Liver (tissue), 9 donors: ENCODE measurements around the gene TACC3. TPM values are rescaled to one million over a fixed set of nuclear protein-coding genes. Genes with fewer than 3 reads are reported as not detected.

Experiments used
- DNase-seq: peaks from one replicate; pipeline ENCODE4 v3.0.0-alpha.2; 2017; ENCODE audit warnings: low spot score
- H3K27ac ChIP-seq, 2 donors: one replicate each; pipeline ENCODE4 v1.7.0; 2013; ENCODE audit warnings: inconsistent platforms in 2 of 2, low read length in 2 of 2, control low read depth in 1 of 2, low read depth in 1 of 2, mild to moderate bottlenecking in 1 of 2
- H3K27me3 ChIP-seq, 4 donors: one replicate each; pipeline versions ENCODE4 v1.6.1 to v1.7.0; 2013; ENCODE audit warnings: low read length in 3 of 4, inconsistent platforms in 1 of 4, mild to moderate bottlenecking in 1 of 4, moderate library complexity in 1 of 4; ENCODE audit not compliant: control insufficient read depth in 4 of 4, insufficient read depth in 4 of 4
- H3K36me3 ChIP-seq, 4 donors: one replicate each; pipeline versions ENCODE4 v1.6.1 to v1.7.0; 2013; ENCODE audit warnings: low read length in 3 of 4, mild to moderate bottlenecking in 3 of 4, low read depth in 1 of 4, moderate library complexity in 1 of 4; ENCODE audit not compliant: control insufficient read depth in 4 of 4, insufficient read depth in 3 of 4
- H3K4me1 ChIP-seq, 4 donors: one replicate each; pipeline versions ENCODE4 v1.6.1 to v1.7.0; 2013; ENCODE audit warnings: low read length in 3 of 4, mild to moderate bottlenecking in 3 of 4, moderate library complexity in 1 of 4; ENCODE audit not compliant: control insufficient read depth in 4 of 4, insufficient read depth in 4 of 4
- H3K4me3 ChIP-seq, 3 donors: one replicate each; pipeline versions ENCODE4 v1.6.1 to v1.7.0; 2013; ENCODE audit warnings: low read length in 3 of 3, control low read depth in 1 of 3, low read depth in 1 of 3, mild to moderate bottlenecking in 1 of 3
- H3K9ac ChIP-seq, 2 donors: one replicate each; pipeline ENCODE4 v1.7.0; 2013; ENCODE audit warnings: low read length in 2 of 2, mild to moderate bottlenecking in 2 of 2, moderate library complexity in 2 of 2, control low read depth in 1 of 2, low read depth in 1 of 2
- H3K9me3 ChIP-seq, 4 donors: one replicate each; pipeline versions ENCODE4 v1.6.1 to v1.7.0; 2013; ENCODE audit warnings: low read length in 3 of 4; ENCODE audit not compliant: control insufficient read depth in 4 of 4
- EGR1 ChIP-seq, 2 donors: IDR thresholded peaks; 2 replicates each; pipeline ENCODE4 v1.6.1; 2016 to 2018; ENCODE audit warnings: antibody characterized with exemption in 2 of 2, low read depth in 2 of 2
- FOXA2 ChIP-seq: IDR thresholded peaks from 2 replicates; pipeline ENCODE4 v1.6.1; 2016; ENCODE audit warnings: antibody characterized with exemption
- GABPA ChIP-seq, 2 donors: IDR thresholded peaks in 1 of 2; conservative IDR thresholded peaks in 1 of 2; 2 replicates each; pipeline ENCODE4 v1.6.1; 2016; ENCODE audit warnings: antibody characterized with exemption in 2 of 2, mild to moderate bottlenecking in 1 of 2, moderate library complexity in 1 of 2
- HNF4A ChIP-seq, 2 donors: conservative IDR thresholded peaks; 2 replicates each; pipeline ENCODE4 v1.6.1; 2016; ENCODE audit warnings: antibody characterized with exemption in 2 of 2, mild to moderate bottlenecking in 2 of 2
- HNF4G ChIP-seq: IDR thresholded peaks from 2 replicates; pipeline ENCODE4 v1.6.1; 2016; ENCODE audit warnings: antibody characterized with exemption
- JUND ChIP-seq, 2 donors: IDR thresholded peaks; 2 replicates each; pipeline ENCODE4 v1.6.1; 2016; ENCODE audit warnings: antibody characterized with exemption in 2 of 2
- NR2F2 ChIP-seq: IDR thresholded peaks from 2 replicates; pipeline ENCODE4 v1.6.1; 2016; ENCODE audit warnings: antibody characterized with exemption
- RXRA ChIP-seq, 2 donors: IDR thresholded peaks; 2 replicates each; pipeline ENCODE4 v1.6.1; 2017 to 2018; ENCODE audit warnings: antibody characterized with exemption in 2 of 2, mild to moderate bottlenecking in 1 of 2
- SP1 ChIP-seq: IDR thresholded peaks from 2 replicates; pipeline ENCODE4 v1.6.1; 2018; ENCODE audit warnings: antibody characterized with exemption, mild to moderate bottlenecking
- TAF1 ChIP-seq: conservative IDR thresholded peaks from 2 replicates; pipeline ENCODE4 v1.6.1; 2016; ENCODE audit warnings: antibody characterized with exemption, mild to moderate bottlenecking
- YY1 ChIP-seq: IDR thresholded peaks from 2 replicates; pipeline ENCODE4 v1.6.1; 2016; ENCODE audit warnings: antibody characterized with exemption, mild to moderate bottlenecking
- WGBS: extraction: QIAGEN DNeasy Blood & Tissue Kit; methylation state at CpG from one replicate; pipeline ENCODE4 v1.1.7; 2013; 5-methylcytosine and 5-hydroxymethylcytosine counted together
- polyA plus RNA-seq, 2 donors: library from polyadenylated mRNA; stranded (reverse) in 1 of 2; unstranded in 1 of 2; fragments of 200-250 nt in 1 of 2; fragments of >200 nt in 1 of 2; fragmentation: Nextera tagmentation in 1 of 2; extraction: Ambion mirVana in 1 of 2; gene quantifications; one replicate each; pipeline versions ENCODE4 v1.2.1 to v1.2.3, GENCODE V29; 2013 to 2015
- total RNA-seq, 2 donors: library from RNA; depleted of rRNA; stranded (reverse); fragments of >200 nt; gene quantifications; one replicate each; pipeline ENCODE4 v1.2.3, GENCODE V29; 2014
- TF ChIP-seq, protein P1 (sequence below): IDR thresholded peaks from 2 replicates; pipeline ENCODE4 v1.6.1; 2016; ENCODE audit warnings: antibody characterized with exemption, mild to moderate bottlenecking
- TF ChIP-seq, protein P2 (sequence below): fragments of 150-350 bp; IDR thresholded peaks from 2 replicates; pipeline ENCODE4 v1.5.1; 2017; ENCODE audit warnings: improper control_type of control experiment, low read depth, low read length; ENCODE audit not compliant: missing input control
- TF ChIP-seq, protein P3 (sequence below): IDR thresholded peaks from 2 replicates; pipeline ENCODE4 v1.6.1; 2016; ENCODE audit warnings: antibody characterized with exemption
- TF ChIP-seq, protein P4 (sequence below): IDR thresholded peaks from 2 replicates; pipeline ENCODE4 v1.6.1; 2016; ENCODE audit warnings: antibody characterized with exemption
- donor health status: healthy.
- donor health status: healthy.
- donor health status: healthy.
- donor health status: healthy.
- donor health status: healthy.

The TACC3 gene
- total and polyA plus RNA-seq, 4 donors, result 1.4 to 38.9 (median 5.5) TPM

DNA sequence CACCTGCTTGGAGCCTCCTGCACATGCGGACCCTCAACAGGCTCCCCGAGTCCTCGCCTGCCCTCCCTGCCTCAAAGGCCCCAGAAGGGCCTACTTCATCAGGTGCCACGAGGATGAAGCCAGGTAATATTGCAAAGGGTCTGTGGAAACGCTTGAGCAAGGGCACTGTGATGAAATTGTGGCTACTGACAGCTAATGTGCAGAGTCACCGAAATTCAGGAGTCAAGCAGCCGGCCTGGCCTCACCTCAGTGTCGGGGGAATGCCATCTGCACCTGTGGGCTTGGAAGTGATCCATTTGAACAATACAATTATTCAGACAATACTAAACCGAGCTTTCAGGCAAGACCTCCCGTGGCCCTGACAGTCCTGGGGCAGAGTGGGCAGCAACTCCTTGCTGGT lies 68.7 kb downstream of the TACC3 start:
- TF ChIP-seq, protein P1, sequence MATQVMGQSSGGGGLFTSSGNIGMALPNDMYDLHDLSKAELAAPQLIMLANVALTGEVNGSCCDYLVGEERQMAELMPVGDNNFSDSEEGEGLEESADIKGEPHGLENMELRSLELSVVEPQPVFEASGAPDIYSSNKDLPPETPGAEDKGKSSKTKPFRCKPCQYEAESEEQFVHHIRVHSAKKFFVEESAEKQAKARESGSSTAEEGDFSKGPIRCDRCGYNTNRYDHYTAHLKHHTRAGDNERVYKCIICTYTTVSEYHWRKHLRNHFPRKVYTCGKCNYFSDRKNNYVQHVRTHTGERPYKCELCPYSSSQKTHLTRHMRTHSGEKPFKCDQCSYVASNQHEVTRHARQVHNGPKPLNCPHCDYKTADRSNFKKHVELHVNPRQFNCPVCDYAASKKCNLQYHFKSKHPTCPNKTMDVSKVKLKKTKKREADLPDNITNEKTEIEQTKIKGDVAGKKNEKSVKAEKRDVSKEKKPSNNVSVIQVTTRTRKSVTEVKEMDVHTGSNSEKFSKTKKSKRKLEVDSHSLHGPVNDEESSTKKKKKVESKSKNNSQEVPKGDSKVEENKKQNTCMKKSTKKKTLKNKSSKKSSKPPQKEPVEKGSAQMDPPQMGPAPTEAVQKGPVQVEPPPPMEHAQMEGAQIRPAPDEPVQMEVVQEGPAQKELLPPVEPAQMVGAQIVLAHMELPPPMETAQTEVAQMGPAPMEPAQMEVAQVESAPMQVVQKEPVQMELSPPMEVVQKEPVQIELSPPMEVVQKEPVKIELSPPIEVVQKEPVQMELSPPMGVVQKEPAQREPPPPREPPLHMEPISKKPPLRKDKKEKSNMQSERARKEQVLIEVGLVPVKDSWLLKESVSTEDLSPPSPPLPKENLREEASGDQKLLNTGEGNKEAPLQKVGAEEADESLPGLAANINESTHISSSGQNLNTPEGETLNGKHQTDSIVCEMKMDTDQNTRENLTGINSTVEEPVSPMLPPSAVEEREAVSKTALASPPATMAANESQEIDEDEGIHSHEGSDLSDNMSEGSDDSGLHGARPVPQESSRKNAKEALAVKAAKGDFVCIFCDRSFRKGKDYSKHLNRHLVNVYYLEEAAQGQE, result no peak
- TF ChIP-seq HNF4A (conservative IDR thresholded peaks at IDR 0.05), result no peak
- TF ChIP-seq EGR1 (IDR thresholded peaks at IDR 0.05; ENCODE audit: low read depth in 2 of 2), result no peak
- TF ChIP-seq, protein P2, sequence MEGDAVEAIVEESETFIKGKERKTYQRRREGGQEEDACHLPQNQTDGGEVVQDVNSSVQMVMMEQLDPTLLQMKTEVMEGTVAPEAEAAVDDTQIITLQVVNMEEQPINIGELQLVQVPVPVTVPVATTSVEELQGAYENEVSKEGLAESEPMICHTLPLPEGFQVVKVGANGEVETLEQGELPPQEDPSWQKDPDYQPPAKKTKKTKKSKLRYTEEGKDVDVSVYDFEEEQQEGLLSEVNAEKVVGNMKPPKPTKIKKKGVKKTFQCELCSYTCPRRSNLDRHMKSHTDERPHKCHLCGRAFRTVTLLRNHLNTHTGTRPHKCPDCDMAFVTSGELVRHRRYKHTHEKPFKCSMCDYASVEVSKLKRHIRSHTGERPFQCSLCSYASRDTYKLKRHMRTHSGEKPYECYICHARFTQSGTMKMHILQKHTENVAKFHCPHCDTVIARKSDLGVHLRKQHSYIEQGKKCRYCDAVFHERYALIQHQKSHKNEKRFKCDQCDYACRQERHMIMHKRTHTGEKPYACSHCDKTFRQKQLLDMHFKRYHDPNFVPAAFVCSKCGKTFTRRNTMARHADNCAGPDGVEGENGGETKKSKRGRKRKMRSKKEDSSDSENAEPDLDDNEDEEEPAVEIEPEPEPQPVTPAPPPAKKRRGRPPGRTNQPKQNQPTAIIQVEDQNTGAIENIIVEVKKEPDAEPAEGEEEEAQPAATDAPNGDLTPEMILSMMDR, result no peak
- no peak for TF ChIP-seq GABPA (IDR thresholded peaks at IDR 0.05 in 1 of 2, conservative IDR thresholded peaks at IDR 0.05 in 1 of 2)
- TF ChIP-seq TAF1, result no peak
- no peak for TF ChIP-seq SP1
- no peak for TF ChIP-seq YY1
- TF ChIP-seq HNF4G, result no peak
- no peak for TF ChIP-seq JUND (IDR thresholded peaks at IDR 0.05)
- no peak overlapping the region for H3K4me3 ChIP-seq
- no peaks in the 10 kb centered on the region for H3K9me3 ChIP-seq
- no peak overlapping the region for H3K9ac ChIP-seq
- H3K27me3 ChIP-seq, result no peaks in the 10 kb centered on the region
- WGBS, result 85% methylated on average over 10 of the region's 10 CpGs
- H3K36me3 ChIP-seq, result no peaks in the 10 kb centered on the region
- no peak overlapping the region for H3K27ac ChIP-seq
- DNase-seq, result no peak
- H3K4me1 ChIP-seq, result peaks cover 3 to 15% (median 8%) of the 10 kb centered on the region in 4 donors

DNA sequence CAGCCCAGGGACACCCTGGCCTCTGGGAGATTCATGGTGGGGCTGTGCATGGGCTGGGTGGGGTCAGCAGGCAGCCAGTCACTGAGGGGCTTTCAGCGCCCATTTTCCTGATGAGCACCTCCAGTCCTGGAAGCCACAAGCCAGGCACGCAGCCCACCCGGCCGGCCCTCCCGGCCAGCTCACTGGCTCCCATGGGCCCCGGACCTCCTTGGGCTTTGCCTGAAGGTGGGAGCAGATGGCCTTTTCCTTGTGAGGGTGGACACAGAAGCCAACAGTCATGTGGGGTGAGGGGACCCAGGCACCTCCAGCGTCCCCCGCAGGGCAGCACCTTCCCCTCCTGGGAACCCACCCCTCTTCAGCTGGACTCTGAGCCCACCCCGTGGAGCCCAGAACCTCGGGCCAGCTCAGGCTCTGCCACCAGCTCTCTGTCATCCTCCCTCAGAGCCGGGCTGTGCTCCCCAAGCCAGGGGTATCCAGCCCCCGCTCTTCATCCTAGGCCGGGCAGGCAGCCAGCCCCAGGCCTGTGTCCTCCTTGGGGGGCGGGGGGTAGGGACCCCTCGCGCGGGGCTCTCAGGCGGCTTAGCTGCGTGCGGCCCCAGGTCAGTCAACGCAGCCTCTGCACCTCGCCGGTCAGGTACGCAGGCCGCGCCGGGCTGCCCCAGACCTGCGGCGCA lies 71.0 kb downstream of the TACC3 start:
- no peak for DNase-seq
- TF ChIP-seq FOXA2 (no peak), NR2F2 (no peak), HNF4G (no peak), RXRA (IDR thresholded peaks at IDR 0.05) (no peak)
- TF ChIP-seq, protein P3, sequence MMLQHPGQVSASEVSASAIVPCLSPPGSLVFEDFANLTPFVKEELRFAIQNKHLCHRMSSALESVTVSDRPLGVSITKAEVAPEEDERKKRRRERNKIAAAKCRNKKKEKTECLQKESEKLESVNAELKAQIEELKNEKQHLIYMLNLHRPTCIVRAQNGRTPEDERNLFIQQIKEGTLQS, result no peak
- TF ChIP-seq, protein P4, sequence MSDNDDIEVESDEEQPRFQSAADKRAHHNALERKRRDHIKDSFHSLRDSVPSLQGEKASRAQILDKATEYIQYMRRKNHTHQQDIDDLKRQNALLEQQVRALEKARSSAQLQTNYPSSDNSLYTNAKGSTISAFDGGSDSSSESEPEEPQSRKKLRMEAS, result no peak
- Histone ChIP-seq H3K27me3 (no peaks in the 10 kb centered on the region), H3K4me1 (peaks cover 10 to 30% (median 20%) of the 10 kb centered on the region in 4 donors), H3K9ac (no peak overlapping the region), H3K9me3 (no peaks in the 10 kb centered on the region), H3K36me3 (no peaks in the 10 kb centered on the region), H3K27ac (no peak overlapping the region), H3K4me3 (no peak overlapping the region)
- 69% methylated on average over 29 of the region's 29 CpGs for WGBS
